Measurements from ENCODE around the gene OPA3. TPM values are rescaled to one million over a fixed set of nuclear protein-coding genes. Genes with fewer than 3 reads are reported as not detected.

The OPA3 gene
- total and polyA plus RNA-seq, 2 experiments from 2014 or later, result 11.5 to 14.5 TPM

DNA sequence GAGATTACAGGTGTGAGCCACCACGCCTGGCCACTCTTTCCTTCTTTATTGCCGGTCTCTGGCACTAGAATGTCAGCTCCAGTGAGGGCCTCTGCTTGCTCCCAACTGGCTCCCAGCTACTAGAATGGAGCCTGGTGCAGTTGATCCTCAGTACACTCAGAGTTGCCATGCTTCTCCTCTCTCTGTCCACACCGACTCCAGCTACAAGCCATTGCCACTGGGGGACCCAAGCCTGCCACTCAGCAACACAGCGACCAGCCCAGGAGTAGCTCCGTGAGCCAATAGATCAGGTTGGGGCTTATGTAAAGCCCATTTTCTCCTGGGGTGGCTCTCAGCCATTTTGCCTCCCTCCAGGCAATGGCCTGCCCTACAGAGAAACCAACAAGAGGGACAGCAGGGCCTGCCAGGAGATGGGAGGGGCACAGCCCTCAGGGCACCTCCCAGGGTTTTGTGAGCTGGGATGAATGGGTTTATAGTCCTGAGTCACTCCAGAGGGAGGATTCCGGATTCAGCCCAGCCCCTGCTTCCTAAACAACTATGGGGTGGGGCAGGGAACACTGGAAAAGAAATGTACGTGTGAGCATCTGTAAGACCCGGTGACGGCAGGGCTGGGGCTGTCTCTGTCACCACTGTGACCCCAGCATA is 36.5 kb downstream of the OPA3 start:
- Mint-ChIP-seq H3K27ac (no peak overlapping the region), H3K4me3 (no peak overlapping the region), H3K36me3 (ENCODE audit: low read depth) (peaks cover 5% of the 10 kb centered on the region), H3K9me3 (no peaks in the 10 kb centered on the region), H3K4me1 (peaks cover 8% of the 10 kb centered on the region), H3K27me3 (ENCODE audit: insufficient read depth, low read depth, poor library complexity) (peaks cover 14% of the 10 kb centered on the region)
- H2AFZ ChIP-seq, result no peak overlapping the region
- peak; percentile 71 for ATAC-seq
- no peaks in the 10 kb centered on the region for H3K36me3 ChIP-seq (ENCODE audit: insufficient read depth)
- no peak overlapping the region for H3K4me2 ChIP-seq
- H3K27me3 ChIP-seq (ENCODE audit: insufficient read depth), result no peaks in the 10 kb centered on the region
- no peak for TF ChIP-seq CREB1 (CRISPR knock-in tag; IDR thresholded peaks at IDR 0.05; ENCODE audit: low read depth)
- TF ChIP-seq STAT1 (IDR thresholded peaks at IDR 0.05; ENCODE audit: unreplicated experiment), result no peak
- no peaks in the 10 kb centered on the region for H3F3A ChIP-seq (replicated peaks; ENCODE audit: low read depth)
- no peaks in the 10 kb centered on the region for H3K4me1 ChIP-seq (ENCODE audit: insufficient read depth)
- no peaks in the 10 kb centered on the region for H3K79me2 ChIP-seq (replicated peaks; ENCODE audit: insufficient read depth)
- no peak overlapping the region for H3K4me3 ChIP-seq
- H3K9me2 ChIP-seq (ENCODE audit: insufficient read depth), result no peaks in the 10 kb centered on the region
- H3K27ac ChIP-seq (ENCODE audit: low read depth), result no peak overlapping the region
- DNase-seq (ENCODE audit: low spot score), result no peak
- H4K20me1 ChIP-seq (replicated peaks; ENCODE audit: insufficient read depth), result no peaks in the 10 kb centered on the region

DNA sequence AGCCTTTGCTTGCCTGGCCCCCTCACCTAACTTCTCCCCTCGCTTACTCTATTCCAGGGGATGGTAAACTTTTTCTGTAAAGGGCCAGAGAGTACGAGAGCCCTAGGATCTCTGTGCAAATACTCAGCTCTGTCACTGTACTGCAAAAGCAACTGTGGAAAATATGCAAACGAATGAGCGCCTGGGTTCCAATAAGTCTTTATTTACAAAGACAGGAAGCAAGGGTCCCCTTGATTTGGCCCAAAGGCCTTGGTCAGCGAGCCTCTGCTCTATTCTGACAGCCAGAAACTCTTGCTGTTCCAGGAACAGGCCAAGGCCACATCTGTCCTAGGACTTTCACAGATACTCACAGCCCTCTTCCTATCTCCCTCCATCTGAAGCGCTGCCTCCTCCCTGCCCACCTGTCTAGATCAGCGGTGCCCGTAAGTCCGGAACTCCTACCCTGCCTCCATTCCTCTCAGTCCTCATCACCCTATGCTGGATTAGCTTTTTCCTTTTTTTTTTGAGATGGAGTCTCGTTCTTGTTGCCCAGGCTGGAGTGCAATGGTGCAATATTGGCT is 37.3 kb downstream of the OPA3 start:
- H3K27me3 ChIP-seq (ENCODE audit: insufficient read depth), result no peaks in the 10 kb centered on the region
- no peaks in the 10 kb centered on the region for H3K4me1 ChIP-seq (ENCODE audit: insufficient read depth)
- H3K9me2 ChIP-seq (ENCODE audit: insufficient read depth), result no peaks in the 10 kb centered on the region
- no peak for ATAC-seq
- peaks cover 8% of the 10 kb centered on the region for H3K4me1 Mint-ChIP-seq
- H3K4me3 ChIP-seq, result no peak overlapping the region
- no peak overlapping the region for H2AFZ ChIP-seq
- no peak for DNase-seq (ENCODE audit: low spot score)
- no peak overlapping the region for H3K27ac ChIP-seq (ENCODE audit: low read depth)
- no peaks in the 10 kb centered on the region for H4K20me1 ChIP-seq (replicated peaks; ENCODE audit: insufficient read depth)
- H3K4me2 ChIP-seq, result no peak overlapping the region
- no peak overlapping the region for H3K27ac Mint-ChIP-seq
- no peaks in the 10 kb centered on the region for H3K79me2 ChIP-seq (replicated peaks; ENCODE audit: insufficient read depth)
- H3K4me3 Mint-ChIP-seq, result no peak overlapping the region
- peaks cover 14% of the 10 kb centered on the region for H3K27me3 Mint-ChIP-seq (ENCODE audit: insufficient read depth, low read depth, poor library complexity)
- peaks cover 4% of the 10 kb centered on the region for H3K36me3 Mint-ChIP-seq (ENCODE audit: low read depth)
- H3F3A ChIP-seq (replicated peaks; ENCODE audit: low read depth), result no peaks in the 10 kb centered on the region
- H3K9me3 Mint-ChIP-seq, result no peaks in the 10 kb centered on the region
- H3K36me3 ChIP-seq (ENCODE audit: insufficient read depth), result no peaks in the 10 kb centered on the region
- no peak for TF ChIP-seq STAT1 (IDR thresholded peaks at IDR 0.05; ENCODE audit: unreplicated experiment)
- no peak for TF ChIP-seq ZNF114 (CRISPR knock-in tag; IDR thresholded peaks at IDR 0.05)
- no peak for TF ChIP-seq CREB1 (CRISPR knock-in tag; IDR thresholded peaks at IDR 0.05; ENCODE audit: low read depth)
- TF ChIP-seq EZH2phosphoT487 (IDR thresholded peaks at IDR 0.05; ENCODE audit: unreplicated experiment), result no peak
- TF ChIP-seq ZNF331 (CRISPR knock-in tag; IDR thresholded peaks at IDR 0.05; ENCODE audit: low read depth), result no peak
- no peak for TF ChIP-seq NANOG (IDR thresholded peaks at IDR 0.05; ENCODE audit: borderline replicate concordance)
- TF ChIP-seq JUNB (IDR thresholded peaks at IDR 0.05; ENCODE audit: unreplicated experiment), result no peak
- TF ChIP-seq EZH2 (IDR thresholded peaks at IDR 0.05; ENCODE audit: low read depth, unreplicated experiment), result no peak
- no peak for TF ChIP-seq POLR2AphosphoS5 (IDR thresholded peaks at IDR 0.05; ENCODE audit: low read depth)
- TF ChIP-seq, protein P1, sequence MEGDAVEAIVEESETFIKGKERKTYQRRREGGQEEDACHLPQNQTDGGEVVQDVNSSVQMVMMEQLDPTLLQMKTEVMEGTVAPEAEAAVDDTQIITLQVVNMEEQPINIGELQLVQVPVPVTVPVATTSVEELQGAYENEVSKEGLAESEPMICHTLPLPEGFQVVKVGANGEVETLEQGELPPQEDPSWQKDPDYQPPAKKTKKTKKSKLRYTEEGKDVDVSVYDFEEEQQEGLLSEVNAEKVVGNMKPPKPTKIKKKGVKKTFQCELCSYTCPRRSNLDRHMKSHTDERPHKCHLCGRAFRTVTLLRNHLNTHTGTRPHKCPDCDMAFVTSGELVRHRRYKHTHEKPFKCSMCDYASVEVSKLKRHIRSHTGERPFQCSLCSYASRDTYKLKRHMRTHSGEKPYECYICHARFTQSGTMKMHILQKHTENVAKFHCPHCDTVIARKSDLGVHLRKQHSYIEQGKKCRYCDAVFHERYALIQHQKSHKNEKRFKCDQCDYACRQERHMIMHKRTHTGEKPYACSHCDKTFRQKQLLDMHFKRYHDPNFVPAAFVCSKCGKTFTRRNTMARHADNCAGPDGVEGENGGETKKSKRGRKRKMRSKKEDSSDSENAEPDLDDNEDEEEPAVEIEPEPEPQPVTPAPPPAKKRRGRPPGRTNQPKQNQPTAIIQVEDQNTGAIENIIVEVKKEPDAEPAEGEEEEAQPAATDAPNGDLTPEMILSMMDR (conservative IDR thresholded peaks at IDR 0.05; ENCODE audit: low read depth in 2 of 2), result no peak
- TF ChIP-seq, protein P2, sequence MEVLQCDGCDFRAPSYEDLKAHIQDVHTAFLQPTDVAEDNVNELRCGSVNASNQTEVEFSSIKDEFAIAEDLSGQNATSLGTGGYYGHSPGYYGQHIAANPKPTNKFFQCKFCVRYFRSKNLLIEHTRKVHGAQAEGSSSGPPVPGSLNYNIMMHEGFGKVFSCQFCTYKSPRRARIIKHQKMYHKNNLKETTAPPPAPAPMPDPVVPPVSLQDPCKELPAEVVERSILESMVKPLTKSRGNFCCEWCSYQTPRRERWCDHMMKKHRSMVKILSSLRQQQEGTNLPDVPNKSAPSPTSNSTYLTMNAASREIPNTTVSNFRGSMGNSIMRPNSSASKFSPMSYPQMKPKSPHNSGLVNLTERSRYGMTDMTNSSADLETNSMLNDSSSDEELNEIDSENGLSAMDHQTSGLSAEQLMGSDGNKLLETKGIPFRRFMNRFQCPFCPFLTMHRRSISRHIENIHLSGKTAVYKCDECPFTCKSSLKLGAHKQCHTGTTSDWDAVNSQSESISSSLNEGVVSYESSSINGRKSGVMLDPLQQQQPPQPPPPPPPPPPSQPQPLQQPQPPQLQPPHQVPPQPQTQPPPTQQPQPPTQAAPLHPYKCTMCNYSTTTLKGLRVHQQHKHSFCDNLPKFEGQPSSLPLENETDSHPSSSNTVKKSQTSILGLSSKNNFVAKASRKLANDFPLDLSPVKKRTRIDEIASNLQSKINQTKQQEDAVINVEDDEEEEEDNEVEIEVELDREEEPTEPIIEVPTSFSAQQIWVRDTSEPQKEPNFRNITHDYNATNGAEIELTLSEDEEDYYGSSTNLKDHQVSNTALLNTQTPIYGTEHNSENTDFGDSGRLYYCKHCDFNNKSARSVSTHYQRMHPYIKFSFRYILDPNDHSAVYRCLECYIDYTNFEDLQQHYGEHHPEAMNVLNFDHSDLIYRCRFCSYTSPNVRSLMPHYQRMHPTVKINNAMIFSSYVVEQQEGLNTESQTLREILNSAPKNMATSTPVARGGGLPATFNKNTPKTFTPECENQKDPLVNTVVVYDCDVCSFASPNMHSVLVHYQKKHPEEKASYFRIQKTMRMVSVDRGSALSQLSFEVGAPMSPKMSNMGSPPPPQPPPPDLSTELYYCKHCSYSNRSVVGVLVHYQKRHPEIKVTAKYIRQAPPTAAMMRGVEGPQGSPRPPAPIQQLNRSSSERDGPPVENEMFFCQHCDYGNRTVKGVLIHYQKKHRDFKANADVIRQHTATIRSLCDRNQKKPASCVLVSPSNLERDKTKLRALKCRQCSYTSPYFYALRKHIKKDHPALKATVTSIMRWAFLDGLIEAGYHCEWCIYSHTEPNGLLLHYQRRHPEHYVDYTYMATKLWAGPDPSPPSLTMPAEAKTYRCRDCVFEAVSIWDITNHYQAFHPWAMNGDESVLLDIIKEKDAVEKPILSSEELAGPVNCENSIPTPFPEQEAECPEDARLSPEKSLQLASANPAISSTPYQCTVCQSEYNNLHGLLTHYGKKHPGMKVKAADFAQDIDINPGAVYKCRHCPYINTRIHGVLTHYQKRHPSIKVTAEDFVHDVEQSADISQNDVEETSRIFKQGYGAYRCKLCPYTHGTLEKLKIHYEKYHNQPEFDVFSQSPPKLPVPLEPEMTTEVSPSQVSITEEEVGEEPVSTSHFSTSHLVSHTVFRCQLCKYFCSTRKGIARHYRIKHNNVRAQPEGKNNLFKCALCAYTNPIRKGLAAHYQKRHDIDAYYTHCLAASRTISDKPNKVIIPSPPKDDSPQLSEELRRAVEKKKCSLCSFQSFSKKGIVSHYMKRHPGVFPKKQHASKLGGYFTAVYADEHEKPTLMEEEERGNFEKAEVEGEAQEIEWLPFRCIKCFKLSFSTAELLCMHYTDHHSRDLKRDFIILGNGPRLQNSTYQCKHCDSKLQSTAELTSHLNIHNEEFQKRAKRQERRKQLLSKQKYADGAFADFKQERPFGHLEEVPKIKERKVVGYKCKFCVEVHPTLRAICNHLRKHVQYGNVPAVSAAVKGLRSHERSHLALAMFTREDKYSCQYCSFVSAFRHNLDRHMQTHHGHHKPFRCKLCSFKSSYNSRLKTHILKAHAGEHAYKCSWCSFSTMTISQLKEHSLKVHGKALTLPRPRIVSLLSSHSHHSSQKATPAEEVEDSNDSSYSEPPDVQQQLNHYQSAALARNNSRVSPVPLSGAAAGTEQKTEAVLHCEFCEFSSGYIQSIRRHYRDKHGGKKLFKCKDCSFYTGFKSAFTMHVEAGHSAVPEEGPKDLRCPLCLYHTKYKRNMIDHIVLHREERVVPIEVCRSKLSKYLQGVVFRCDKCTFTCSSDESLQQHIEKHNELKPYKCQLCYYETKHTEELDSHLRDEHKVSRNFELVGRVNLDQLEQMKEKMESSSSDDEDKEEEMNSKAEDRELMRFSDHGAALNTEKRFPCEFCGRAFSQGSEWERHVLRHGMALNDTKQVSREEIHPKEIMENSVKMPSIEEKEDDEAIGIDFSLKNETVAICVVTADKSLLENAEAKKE (CRISPR knock-in tag; IDR thresholded peaks at IDR 0.05), result no peak
- TF ChIP-seq, protein P3, sequence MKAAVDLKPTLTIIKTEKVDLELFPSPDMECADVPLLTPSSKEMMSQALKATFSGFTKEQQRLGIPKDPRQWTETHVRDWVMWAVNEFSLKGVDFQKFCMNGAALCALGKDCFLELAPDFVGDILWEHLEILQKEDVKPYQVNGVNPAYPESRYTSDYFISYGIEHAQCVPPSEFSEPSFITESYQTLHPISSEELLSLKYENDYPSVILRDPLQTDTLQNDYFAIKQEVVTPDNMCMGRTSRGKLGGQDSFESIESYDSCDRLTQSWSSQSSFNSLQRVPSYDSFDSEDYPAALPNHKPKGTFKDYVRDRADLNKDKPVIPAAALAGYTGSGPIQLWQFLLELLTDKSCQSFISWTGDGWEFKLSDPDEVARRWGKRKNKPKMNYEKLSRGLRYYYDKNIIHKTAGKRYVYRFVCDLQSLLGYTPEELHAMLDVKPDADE (IDR thresholded peaks at IDR 0.05), result no peak

All from GM23338 (cell line).